ENCODE data around the gene IL22RA2. TPM values are rescaled to one million over a fixed set of nuclear protein-coding genes. Genes with fewer than 3 reads are reported as not detected.
"Not testable (repeated sequence)": the region's sequence is repeated elsewhere in the genome, so short reads cannot be mapped to it uniquely, and the experiment has no call there.

The IL22RA2 gene
- total RNA-seq, 1 donor from 2014 or later, result not detected

DNA sequence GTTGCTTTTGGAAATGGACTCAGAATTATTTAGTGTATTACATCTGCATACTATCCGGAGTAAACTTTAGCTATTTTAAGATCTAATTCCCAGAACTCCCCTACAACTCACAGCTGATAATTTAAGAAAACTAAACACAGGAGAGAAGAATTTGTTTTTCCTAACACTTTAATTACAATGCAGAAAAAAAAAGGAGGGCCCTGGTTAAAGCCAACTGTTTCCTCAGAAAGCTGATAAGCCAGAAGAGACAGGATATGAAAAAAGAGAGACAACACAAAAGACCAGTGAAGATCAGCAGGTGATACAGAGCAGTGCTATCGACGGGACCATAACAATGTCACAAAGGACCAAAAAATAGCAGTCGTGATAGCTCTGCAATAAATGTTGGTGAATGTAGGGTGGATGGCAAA, 39.9 kb upstream of the IL22RA2 start:
- H3K36me3 Mint-ChIP-seq, result peaks cover 30% of the 10 kb centered on the region
- no peak for DNase-seq (ENCODE audit: low spot score in 2 of 2, unreplicated experiment in 2 of 2)
- H3K27me3 Mint-ChIP-seq (ENCODE audit: low read depth), result no peaks in the 10 kb centered on the region

DNA sequence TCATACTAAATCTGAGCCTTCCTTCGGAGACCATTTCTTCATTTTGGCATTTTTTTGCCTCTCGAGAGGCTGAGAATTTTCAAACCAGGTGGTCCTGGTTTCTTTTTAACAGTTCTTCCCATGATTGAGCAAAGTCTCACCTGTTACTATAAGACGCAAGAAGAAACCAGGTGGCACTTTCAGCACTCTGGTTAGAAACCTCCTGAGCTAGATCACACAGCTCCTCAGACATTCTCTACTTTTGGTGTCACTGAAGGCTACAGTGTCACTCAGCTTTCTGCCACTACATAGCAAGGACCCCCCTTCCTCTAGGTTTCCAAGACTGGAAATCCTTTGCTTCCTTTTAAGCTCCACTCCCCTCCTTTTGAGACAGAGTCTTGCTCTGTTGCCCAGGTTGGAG, 38.5 kb upstream of the IL22RA2 start:
- Mint-ChIP-seq H3K27ac (no peak overlapping the region), H3K27me3 (ENCODE audit: low read depth) (no peaks in the 10 kb centered on the region), H3K9me3 (peaks cover 34% of the 10 kb centered on the region), H3K36me3 (peaks cover 38% of the 10 kb centered on the region), H3K4me3 (no peak overlapping the region), H3K4me1 (peaks cover 18% of the 10 kb centered on the region)
- DNase-seq (ENCODE audit: low spot score in 2 of 2, unreplicated experiment in 2 of 2), result no peak
- no peak for TF ChIP-seq CTCF (IDR thresholded peaks at IDR 0.05; ENCODE audit: unreplicated experiment)

More for the DNA sequence above, 39.9 kb upstream of the IL22RA2 start:
- H3K4me3 Mint-ChIP-seq, result no peak overlapping the region
- peaks cover 27% of the 10 kb centered on the region for H3K9me3 Mint-ChIP-seq
- no peak overlapping the region for H3K27ac Mint-ChIP-seq
- TF ChIP-seq CTCF (IDR thresholded peaks at IDR 0.05; ENCODE audit: unreplicated experiment), result no peak
- peaks cover 31% of the 10 kb centered on the region for H3K4me1 Mint-ChIP-seq

- DNase-seq (ENCODE audit: low spot score in 2 of 2, unreplicated experiment in 2 of 2), result no peak
- TF ChIP-seq CTCF (IDR thresholded peaks at IDR 0.05; ENCODE audit: unreplicated experiment), result no peak
- H3K4me3 Mint-ChIP-seq, result no peak overlapping the region
- peaks cover 12% of the 10 kb centered on the region for H3K4me1 Mint-ChIP-seq
- H3K9me3 Mint-ChIP-seq, result peaks cover 34% of the 10 kb centered on the region
- no peak overlapping the region for H3K27ac Mint-ChIP-seq
- no peaks in the 10 kb centered on the region for H3K27me3 Mint-ChIP-seq (ENCODE audit: low read depth)
- peaks cover 45% of the 10 kb centered on the region for H3K36me3 Mint-ChIP-seq
Measured at GRCh38 chr6:137210903-137211302, 37.5 kb upstream of the IL22RA2 start.

- Mint-ChIP-seq H3K9me3 (peaks cover 33% of the 10 kb centered on the region), H3K4me3 (no peak overlapping the region), H3K27me3 (ENCODE audit: low read depth) (no peaks in the 10 kb centered on the region), H3K4me1 (peaks cover 2% of the 10 kb centered on the region), H3K36me3 (peaks cover 57% of the 10 kb centered on the region), H3K27ac (no peak overlapping the region)
- DNase-seq (ENCODE audit: low spot score in 2 of 2, unreplicated experiment in 2 of 2), result no peak
- TF ChIP-seq CTCF (IDR thresholded peaks at IDR 0.05; ENCODE audit: unreplicated experiment), result no peak
Measured at GRCh38 chr6:137208279-137208678, 34.8 kb upstream of the IL22RA2 start.

DNA sequence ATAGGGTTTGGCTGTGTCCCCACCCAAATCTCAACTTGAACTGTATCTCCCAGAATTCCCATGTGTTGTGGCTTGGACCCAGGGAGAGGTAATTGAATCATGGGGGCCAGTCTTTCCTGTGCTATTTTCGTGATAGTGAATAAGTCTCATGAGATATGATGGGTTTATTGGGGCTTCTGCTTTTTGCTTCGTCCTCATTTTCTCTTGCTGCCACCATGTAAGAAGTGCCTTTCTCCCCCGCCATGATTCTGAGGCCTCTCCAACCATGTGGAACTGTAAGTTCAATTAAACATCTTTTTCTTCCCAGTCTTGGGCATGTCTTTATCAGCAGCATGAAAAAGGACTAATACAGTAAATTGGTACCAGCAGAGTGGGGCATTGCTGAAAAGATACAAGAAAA, 34.0 kb upstream of the IL22RA2 start:
- Mint-ChIP-seq H3K9me3 (peaks cover 28% of the 10 kb centered on the region), H3K36me3 (peaks cover 55% of the 10 kb centered on the region)
- H3K4me3 Mint-ChIP-seq; H3K27ac Mint-ChIP-seq; H3K4me1 Mint-ChIP-seq; DNase-seq (ENCODE audit: low spot score in 2 of 2, unreplicated experiment in 2 of 2); H3K27me3 Mint-ChIP-seq (ENCODE audit: low read depth): not testable (repeated sequence)

DNA sequence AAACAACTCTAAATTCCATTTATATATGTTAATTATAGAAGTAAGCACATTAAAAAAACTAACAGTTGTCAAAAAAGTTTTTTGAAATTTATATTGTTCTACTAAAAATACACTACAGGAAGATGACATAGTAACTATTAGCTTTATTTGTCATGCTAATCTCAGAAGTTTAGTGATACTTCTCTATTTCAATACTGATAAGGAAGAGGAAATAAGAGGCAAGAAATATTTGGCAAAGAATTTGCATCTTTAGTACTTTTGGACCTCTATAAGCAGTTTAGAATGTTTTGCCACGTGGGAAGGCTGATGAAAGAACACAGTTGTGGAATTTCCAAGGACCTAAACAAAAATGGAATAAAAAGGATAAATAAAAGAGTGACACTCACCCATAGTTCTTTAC, 33.1 kb upstream of the IL22RA2 start:
- Mint-ChIP-seq H3K4me3 (no peak overlapping the region), H3K9me3 (peaks cover 27% of the 10 kb centered on the region), H3K27ac (no peak overlapping the region), H3K36me3 (peaks cover 58% of the 10 kb centered on the region), H3K4me1 (no peaks in the 10 kb centered on the region), H3K27me3 (ENCODE audit: low read depth) (no peaks in the 10 kb centered on the region)
- no peak for DNase-seq (ENCODE audit: low spot score in 2 of 2, unreplicated experiment in 2 of 2)
- no peak for TF ChIP-seq CTCF (IDR thresholded peaks at IDR 0.05; ENCODE audit: unreplicated experiment)

Data from mesothelial cell of epicardium (in vitro differentiated cells).